ENCODE data around the gene HSPA4L.

The HSPA4L gene

DNA sequence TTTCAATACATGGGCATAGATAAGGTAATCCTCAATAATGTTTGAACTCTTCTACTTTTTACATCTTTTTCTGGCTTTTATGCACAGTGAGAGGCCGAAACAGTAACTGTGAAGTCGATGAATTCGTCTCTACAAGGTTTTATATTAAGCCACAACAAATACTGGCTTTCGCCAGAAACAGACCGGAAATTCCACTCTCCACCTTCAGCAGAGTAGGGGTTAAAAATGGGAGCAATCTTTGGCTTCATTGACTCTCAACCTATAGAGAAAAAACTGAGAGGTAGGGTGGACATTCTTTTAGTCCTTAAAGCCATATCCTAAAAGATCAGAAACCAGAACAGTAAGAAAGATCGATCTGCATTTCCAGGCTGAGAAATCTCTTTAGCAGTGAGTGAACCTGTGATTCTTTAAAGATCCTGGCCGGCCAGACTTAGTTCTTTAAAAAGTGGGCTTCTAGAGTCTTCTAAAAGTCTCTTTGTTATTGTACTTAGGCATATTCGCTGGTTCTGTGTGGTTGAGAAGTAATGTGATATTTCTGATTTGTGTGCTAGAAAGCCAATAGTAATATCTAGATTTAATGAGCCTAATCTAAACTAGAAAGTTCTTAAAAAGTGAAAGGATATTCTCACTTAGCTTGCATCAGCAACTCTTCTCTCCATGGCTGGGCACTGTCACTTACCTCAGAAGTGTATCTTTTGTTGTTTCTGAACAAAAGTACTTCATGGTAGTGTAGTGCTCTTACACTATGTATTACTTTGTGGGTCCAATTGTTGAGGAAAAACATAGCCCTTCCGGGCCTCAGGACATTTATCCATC, 2.0 kb downstream of the HSPA4L start:
- DNase-seq = no peak

DNA sequence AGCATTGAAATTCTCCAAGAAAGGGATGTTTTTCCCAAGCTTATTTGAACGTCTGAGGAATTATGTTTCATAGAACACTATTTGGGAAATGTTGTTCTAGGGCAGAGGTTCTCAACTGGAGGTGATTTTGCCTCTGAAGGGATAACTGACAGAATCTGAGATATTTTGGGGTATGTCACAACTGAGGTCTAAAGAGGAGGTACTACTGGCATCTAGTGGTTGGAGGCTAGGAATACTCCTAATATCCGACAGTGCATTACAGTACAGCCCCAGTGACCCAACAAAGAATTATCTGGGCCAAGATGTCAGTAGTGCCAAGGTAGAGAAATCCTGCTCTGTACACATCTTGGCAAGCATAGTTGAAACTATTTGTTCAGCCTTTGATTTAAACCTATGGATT, 6.4 kb downstream of the HSPA4L start:
- DNase-seq = no peak

DNA sequence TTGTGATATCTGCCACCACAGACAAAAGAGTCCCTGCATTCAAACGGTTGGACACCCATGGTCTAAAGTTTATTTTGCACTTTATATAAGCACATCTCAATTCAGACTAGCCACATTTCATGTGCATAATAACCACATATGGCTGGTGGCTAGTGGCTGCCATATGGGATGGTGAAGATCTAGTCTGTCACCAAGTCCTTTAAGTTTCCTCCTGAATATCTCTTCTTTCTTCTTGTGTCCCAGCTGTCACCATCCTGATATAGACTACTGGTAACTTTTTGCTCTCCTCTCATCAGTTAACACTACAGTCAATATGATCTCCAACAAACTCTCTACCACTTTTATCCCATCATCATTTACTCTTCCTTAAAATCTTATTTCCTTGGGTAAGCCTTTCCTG, 9.3 kb downstream of the HSPA4L start:
- DNase-seq = no peak

DNA sequence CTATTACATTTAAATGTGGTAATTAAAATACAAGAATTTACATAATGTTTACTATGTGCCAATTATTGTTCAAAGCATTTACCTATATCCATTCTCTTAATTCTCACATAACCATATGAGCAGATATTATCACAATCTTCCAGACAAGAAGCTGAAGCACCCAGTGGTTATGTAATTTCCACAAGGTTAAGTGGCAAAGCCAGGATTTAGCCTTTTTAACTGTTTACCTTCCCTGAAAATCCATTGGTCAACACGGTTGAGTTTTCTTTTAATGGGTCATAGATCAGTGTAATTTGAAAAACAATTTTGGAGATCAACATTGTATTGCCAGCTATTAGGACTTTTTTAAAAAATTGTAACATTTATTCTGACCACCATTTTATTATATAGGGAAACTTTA, 11.4 kb downstream of the HSPA4L start:
- DNase-seq = no peak

DNA sequence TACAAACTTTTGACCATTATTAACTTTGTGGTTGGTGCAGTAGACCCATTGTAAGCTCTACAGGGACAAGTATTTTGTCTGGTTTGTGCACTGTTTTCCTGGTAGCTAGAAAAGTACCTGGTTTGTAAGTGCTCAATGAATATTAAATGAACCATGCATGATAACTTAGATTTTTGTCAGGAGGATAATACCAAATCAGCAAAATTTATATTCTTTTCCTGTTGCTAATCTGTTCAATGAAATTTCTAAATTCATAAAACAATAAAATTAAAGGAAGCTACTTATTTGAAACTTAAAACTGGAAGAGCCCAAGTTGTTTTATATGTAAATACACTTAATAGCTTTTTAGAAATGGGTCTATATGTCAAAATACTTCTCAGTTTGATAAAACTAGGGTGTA, 17.6 kb downstream of the HSPA4L start:
- DNase-seq = no peak

DNA sequence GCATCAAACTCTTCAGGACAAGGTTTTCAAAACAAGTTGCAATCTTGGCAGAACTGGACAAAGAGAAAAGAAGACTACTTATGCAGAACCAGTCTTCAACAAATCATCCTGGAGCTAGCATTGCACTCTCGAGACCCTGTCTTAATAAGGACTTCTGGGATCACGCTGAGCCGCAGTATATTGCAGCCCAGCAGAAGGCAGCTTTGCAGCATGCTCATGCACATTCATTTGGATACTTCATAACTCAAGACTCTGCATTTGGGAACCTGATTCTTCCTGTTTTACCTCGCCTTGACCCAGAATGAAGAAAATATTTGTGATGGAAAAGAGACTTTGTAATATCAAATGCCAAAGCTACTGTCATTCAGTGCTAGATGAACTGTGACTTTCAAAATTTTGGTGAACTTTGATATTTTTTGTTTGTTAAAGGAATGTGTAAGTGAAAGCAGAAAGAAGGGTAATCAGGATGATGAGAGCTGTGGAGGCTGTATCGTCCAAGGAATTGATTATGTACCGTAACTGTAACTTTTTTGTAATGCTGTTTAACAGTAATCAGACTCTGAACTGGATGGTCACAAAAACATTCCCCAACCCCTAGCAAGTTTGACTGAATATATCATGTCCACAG, 27.2 kb downstream of the HSPA4L start:
- DNase-seq = no peak

DNA sequence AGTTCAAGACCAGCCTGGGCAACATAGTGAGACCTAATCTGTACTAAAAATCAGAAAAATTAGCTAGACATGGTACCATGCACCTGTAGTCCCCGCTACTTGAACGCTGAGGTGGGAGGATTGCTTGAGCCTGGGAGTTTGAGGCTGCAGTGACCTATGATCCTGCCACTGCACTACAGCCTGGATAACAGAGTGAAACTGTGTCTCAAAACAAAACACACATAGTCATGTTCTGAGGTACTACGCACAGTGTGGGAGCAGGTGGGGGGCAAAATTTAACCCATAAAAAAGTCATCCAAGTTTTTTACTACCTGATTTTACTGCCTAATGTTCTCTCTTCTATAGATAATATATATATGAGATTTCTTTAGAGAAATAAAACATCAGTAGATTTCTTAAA, 28.4 kb downstream of the HSPA4L start:
- no peak for DNase-seq

DNA sequence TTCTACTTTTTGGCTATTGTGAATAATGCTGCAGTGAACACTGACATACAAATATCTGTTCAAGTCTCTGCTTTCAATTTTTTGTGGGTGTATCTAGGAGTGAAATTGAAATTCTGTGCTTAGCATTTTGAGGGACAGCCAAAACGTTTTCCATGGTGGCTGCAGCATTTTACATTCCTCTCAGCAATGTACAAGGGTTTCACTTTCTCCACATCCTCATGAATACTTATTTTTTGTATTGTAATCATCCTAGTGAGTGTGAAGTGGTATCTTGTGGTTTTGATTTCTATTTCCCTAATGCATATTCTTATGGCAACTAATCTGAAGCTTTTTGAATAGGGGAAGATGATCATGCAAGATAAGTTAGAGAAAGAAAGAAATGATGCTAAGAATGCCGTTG, 40.3 kb downstream of the HSPA4L start:
- no peak for DNase-seq

DNA sequence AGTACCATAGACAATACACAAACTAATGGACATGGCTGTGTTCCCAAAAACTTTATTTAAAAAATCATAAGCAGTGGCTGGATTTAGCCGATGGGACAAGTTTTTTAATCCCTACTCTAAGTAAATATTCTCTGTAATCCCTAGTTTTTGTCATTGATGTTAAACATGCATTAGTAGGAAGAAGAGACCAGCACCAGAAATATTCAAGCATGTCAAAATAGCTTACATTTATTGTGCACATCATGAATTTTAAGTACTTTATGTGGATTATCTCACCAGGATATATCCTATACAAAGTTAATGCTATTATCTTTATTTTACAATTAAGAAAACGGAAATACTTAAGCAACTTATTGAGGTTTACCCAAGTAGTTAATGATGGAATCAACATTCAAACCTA, 46.0 kb downstream of the HSPA4L start:
- no peak for DNase-seq

DNA sequence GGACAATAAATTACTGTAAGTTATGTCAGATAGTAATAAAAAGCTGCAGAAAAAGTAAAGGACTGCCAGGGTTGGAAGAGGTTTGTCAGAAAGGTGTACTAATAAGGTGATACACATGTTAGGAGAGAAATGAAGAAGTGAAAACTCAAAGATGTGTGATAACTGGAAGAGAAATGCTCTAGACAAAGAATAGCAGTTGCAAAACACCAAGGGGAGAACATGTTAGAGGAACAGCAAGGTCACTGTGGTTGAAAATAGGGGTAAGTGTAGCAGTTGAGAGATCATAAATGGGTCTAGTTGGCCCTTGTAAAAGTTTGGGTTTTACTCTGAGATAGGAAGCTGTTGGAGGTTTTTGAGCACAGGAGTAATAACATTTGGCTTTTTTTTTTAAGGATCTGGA, 46.9 kb downstream of the HSPA4L start:
- DNase-seq = no peak

DNA sequence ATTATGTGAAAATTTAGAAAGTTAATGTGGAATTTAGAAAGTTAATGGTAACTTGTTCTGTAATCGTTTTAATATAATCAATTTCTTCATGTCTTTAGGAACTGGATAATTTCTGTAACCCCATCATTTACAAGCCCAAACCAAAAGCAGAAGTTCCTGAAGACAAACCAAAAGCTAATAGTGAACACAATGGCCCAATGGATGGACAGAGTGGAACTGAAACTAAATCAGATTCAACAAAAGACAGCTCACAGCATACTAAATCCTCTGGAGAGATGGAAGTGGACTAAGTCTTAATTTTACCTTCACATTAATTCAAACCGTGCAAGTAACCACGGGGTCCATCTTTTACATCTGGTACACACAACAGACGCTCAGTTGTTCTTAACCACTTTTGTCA, 50.5 kb downstream of the HSPA4L start:
- no peak for DNase-seq

DNA sequence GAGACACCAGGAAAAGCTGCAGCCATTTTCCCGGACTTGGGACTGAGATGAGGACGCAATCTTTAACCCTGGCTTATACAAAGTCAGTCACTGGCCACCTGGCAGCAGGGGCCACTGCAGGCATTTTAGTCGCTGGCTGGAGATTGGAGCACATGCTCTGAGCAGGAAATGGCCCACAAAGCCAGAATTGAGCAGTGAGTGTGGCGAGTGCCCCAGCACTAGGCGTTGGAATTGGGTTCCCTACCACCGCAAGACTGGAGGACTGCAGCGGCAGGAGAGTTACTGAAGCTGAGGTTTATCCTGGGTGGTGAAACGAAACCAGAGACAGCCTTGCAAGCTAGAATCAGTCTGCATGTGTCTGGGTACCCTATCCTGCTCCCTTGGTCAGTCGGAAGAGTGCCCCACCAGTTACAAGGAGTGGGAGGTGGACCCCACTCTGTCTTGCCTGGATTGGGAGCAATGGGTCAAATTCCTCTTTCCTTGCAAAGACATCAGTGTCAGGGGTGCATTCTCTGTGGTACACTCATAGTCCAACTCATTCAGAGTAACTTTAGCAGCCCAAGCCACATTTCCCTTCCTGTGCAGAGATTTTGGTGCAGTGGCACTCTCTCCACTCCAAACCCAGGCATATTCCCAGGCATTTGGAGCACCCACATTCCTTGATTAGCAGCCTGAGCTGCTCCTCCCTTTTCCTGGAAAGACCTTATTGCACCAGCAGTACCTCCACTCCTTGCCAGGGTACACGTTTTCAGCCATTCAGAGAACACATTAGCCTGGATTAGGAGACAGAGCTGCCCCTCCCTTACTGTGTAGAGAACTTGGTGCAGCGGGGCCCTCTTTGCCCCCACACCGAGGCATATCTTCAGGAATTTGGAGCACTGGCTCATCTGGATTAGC, 61.8 kb downstream of the HSPA4L start:
- DNase-seq = no peak

DNA sequence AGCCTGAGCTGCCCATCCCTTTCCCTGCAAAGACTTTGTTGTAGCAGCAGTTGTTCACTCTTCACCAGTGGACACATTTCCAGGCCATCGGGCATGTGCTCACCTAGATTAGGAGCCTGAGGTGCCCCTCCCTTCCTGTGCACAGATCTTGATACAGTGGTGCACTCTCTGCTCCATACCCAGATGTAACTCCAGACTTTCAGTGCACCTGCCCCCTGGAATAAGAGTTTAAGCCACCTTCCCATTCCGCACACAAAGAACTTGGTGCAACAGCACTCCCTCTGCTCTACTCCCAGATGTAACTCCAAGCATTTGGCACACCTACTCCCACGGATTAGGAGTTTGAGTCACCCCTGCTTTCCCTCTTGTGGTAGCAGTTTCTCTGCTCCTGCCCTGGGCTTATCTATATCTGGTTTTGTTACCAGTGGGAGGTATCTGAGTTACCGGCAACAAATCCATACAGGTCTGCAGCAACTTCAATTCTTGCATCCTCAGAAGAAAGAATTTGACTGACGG, 62.5 kb downstream of the HSPA4L start:
- no peak for DNase-seq

DNA sequence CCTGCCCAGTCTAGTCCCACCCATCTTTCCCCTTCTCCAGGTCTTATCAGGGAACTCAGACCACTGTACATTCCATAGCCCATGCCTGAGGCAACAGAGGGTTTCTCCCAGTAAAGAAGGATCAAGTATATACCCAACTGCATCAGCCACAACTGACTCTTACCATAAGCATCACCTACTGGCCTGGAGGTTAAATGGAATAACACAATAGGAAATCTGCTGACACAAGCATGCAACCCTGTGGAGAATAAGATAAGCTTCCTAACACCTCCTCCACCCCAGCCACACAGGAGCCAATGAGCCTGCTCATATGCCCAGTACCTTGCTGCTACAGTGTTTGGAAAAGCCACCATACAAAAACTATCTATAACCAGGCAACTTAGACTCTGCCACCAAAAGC, 63.9 kb downstream of the HSPA4L start:
- DNase-seq = no peak

DNA sequence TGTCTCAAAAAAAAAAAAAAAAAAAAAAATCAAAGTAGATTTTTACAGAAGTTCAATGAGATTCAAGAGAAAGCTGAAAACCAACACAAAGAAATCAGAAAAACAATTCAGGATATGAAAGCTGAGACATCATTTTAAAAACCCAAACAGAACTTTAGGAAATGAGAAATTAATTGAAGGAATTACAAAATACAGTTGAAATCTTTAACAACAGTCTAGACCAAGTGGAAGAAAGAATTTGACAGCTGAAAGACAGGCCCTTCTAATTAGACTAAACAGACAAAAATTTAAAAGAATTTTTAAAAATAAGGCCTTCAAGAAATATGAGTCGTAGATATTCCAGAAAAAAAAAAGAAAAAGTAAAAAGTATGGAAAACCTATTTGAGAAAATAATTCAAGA, 64.6 kb downstream of the HSPA4L start:
- no peak for DNase-seq

DNA sequence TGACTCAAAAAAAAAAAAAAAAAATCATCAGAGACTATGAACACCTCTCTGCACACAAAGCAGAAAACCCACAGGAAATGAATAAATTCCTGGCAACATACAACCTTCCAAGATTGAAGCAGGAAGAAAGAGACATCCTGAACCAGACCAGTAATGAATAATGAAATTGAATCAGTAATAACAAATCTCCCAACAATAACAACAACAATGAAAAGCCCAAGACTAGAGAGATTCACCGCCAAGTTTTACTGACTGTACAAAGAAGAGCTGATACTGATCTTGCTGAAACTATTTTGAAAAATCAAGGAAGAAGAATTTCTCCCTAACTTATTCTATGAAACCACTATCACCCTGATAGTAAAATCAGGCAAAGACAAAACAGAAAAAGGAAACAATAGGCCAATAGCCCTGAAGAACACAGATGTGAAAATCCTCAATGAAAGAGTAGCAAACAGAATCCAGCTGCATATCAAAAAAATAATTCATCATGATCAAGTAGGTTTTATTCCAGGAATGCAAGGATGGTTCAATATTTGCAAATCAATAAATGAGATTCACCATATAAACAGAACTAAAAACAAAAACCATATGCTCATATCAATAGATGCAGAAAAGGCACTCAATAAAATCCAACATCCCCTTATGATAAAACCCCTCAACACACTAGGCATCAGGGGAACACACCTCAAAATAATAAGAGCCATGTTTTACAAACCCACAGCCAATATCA, 67.5 kb downstream of the HSPA4L start:
- no peak for DNase-seq

DNA sequence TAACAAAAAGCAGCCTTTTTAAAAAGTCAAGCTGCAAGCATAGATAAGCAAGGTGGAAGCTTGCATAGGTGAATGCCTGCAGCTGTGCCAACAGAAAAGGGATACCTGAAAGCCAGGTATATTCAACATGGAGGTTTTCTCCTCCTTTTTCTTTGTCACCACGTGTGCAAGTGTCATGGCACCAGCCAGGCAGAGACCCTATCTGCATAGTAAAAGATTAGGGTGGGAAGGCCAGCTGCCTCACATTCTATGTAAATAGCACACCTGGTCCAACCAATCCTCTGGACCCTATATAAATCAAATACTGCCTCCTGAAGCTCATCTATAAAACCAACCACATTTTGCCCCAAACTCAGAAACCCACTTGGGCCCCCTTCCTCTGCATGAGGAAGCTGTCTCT, 70.5 kb downstream of the HSPA4L start:
- no peak for DNase-seq

DNA sequence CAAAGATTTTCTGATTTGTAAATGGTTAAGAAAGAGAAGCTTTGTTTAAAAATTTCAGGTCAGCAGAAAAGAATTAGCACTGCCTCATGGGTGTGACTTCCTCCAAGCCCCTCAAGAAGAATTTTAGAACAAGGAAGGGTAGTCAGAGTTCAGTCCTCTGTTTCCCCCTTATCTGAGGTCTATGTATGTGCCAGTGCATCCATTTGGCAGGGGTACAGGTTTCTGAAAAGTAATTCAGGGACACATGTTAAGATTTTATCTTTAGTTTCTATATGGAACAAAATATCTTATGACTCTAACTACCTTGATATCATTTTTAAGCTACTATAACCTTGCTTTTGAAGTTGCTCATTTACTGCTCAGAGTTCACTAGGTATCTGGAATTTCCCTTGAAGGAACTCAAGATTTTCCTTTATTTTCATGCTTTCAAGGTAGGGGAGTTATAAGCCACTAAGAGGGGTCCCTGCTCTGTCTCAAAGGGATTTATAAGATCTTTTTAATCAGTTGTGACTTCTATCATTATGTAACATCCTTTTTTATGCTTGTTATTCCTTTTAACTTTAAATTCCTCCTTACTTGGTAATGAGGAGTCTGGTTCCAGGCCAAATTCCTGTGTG, 74.2 kb downstream of the HSPA4L start:
- DNase-seq = no peak

DNA sequence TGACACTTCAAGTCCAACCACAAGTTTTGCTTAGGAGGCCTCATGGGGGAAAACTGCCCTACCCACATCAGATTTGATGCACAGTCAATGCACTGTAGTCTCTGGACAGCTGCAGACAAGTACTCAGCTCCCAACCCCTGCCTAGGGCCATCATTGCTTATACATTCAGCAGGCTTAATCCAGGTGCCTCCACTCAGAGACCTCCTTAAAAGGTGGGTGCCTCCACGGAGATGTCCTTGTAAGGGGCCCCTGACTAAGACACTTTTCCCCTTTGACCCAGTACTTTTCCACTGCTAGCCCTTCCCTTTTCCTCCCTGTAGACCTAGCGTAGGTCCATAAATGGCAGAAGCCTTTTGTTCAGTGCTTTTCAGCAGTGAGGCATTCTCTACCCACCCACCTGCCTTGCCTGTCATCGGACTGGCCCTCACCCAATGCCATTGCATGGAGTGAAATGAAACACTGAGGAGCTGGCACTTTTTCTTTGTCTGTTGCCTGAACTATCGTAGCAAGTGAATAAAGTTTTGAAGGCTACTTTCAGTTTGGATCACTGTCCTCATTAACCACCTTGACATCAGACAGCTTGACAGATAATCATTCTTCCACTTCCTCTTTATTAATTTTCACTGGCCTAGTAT, 74.8 kb downstream of the HSPA4L start:
- no peak for DNase-seq

DNA sequence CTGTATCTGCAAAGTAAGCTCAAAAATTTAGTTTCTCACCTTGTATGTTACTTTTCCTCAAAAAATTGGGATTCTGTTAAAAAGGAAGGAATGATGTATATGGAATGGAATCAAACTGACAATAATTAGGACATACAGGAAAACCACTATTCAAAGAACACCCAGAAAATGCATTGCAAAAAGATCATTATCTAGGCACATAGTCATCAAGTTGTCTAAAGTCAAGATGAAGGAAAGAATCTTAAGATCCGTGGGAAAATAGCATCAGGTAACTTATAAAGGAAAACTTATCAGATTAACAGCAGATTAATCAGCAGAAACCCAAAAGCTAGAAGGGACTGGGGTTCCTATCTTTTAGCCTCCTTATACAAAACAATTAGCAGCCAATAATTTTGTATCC, 75.5 kb downstream of the HSPA4L start:
- DNase-seq = no peak

DNA sequence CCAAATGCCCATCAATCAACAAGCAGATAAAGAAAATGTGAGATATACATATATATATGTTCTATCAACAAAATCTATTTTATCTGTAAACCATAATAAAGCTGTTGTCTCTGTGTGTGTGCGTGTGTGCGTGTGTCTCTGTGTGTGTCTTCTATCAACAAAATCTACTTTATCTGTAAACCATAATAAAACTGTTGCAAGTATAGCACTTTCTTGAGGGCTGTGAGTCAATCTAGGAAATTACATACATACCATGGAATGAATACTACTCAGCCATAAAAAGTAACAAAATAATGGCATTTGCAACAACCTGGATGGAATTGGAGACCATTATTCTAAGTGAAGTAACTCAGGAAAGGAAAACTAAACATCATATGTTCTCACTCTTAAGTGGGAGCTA, 86.1 kb downstream of the HSPA4L start:
- no peak for DNase-seq

DNA sequence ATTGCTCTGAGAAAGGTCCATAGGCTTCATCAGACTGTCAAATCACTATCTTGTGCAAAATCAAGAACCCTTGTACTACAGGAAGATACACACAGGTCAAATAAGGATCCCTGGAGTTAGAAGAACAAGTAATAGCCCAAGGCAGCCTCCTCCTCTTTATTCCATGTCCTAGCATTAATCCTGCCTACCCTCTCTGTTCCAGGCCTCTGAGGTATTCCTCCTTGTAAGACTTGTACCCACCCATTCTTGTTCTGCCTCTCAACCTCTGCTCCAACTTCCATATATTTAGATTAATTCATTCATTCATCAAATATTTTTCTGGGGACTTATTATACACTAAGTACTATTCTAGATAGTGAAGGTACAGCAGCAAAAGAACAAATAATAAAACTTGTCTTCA, 88.2 kb downstream of the HSPA4L start:
- DNase-seq = no peak
